ENCODE measurements around the gene IGFLR1.

The IGFLR1 gene

GRCh38 chr19:35786299-35787160 lies 44.3 kb upstream of the IGFLR1 start:
- Histone ChIP-seq H3K4me2 (no peak overlapping the region), H3K4me1 (peaks cover 39% of the 10 kb centered on the region), H3K9me3 (no peaks in the 10 kb centered on the region), H3K27ac (0 out of 2 replicates have a peak overlapping the region, but pooled peaks have one; percentile 18), H3K27me3 (no peaks in the 10 kb centered on the region), H3K9ac (no peak overlapping the region), H3K36me3 (peaks cover 69% of the 10 kb centered on the region), H3K4me3 (no peak overlapping the region), H4K20me1 (peaks cover 11% of the 10 kb centered on the region; the same call in 1 of the 2 replicates)
- TF ChIP-seq Cebpa-rat (IDR thresholded peaks at IDR 0.05): no peak

- Histone ChIP-seq H3K4me3 (no peak overlapping the region), H3K9me3 (no peaks in the 10 kb centered on the region), H3K27ac (no peak overlapping the region), H3K27me3 (no peaks in the 10 kb centered on the region), H3K9ac (no peak overlapping the region), H3K36me3 (peaks cover 79% of the 10 kb centered on the region), H3K4me2 (no peak overlapping the region), H4K20me1 (peaks cover 13% of the 10 kb centered on the region; the same call in 1 of the 2 replicates), H3K4me1 (peaks cover 27% of the 10 kb centered on the region)
- no peak for TF ChIP-seq Cebpa-rat (IDR thresholded peaks at IDR 0.05)
Measured at GRCh38 chr19:35785339-35785627, 43.0 kb upstream of the IGFLR1 start.

GRCh38 chr19:35784503-35785338 lies 42.5 kb upstream of the IGFLR1 start:
- Histone ChIP-seq H3K4me3 (no peak overlapping the region), H3K9me3 (no peaks in the 10 kb centered on the region), H3K27ac (no peak overlapping the region), H3K27me3 (no peaks in the 10 kb centered on the region), H3K9ac (no peak overlapping the region), H3K4me1 (peaks cover 24% of the 10 kb centered on the region), H3K36me3 (peaks cover 85% of the 10 kb centered on the region), H3K4me2 (no peak overlapping the region), H4K20me1 (peaks cover 13% of the 10 kb centered on the region; the same call in 1 of the 2 replicates)
- no peak for TF ChIP-seq Cebpa-rat (IDR thresholded peaks at IDR 0.05)

- no peak overlapping the region for H3K27ac ChIP-seq
- H3K9ac ChIP-seq: peak overlapping the region; percentile 48; the same call in 1 of the 2 replicates
- H3K4me1 ChIP-seq: peaks cover 22% of the 10 kb centered on the region
- no peak for TF ChIP-seq Cebpa-rat (IDR thresholded peaks at IDR 0.05)
- no peaks in the 10 kb centered on the region for H3K9me3 ChIP-seq
- H3K4me2 ChIP-seq: peak overlapping the region; percentile 59
- H3K36me3 ChIP-seq: peaks cover 89% of the 10 kb centered on the region
- H3K27me3 ChIP-seq: no peaks in the 10 kb centered on the region
- H3K4me3 ChIP-seq: no peak overlapping the region
- peaks cover 11% of the 10 kb centered on the region; the same call in 1 of the 2 replicates for H4K20me1 ChIP-seq
Measured at GRCh38 chr19:35783469-35784434, 41.5 kb upstream of the IGFLR1 start.

- peak overlapping the region; percentile 48 for H3K9ac ChIP-seq
- H3K27me3 ChIP-seq: no peaks in the 10 kb centered on the region
- peak overlapping the region; percentile 59 for H3K4me2 ChIP-seq
- H3K27ac ChIP-seq: peak overlapping the region; percentile 44
- TF ChIP-seq Cebpa-rat (IDR thresholded peaks at IDR 0.05): no peak
- peaks cover 91% of the 10 kb centered on the region for H3K36me3 ChIP-seq
- H4K20me1 ChIP-seq: peaks cover 19% of the 10 kb centered on the region; the same call in 1 of the 2 replicates
- H3K4me3 ChIP-seq: no peak overlapping the region
- no peaks in the 10 kb centered on the region for H3K9me3 ChIP-seq
- H3K4me1 ChIP-seq: peaks cover 25% of the 10 kb centered on the region
Measured at GRCh38 chr19:35782589-35782988, 40.3 kb upstream of the IGFLR1 start.

GRCh38 chr19:35781650-35782049 lies 39.4 kb upstream of the IGFLR1 start:
- Histone ChIP-seq H3K9me3 (no peaks in the 10 kb centered on the region), H3K36me3 (peaks cover 84% of the 10 kb centered on the region), H3K4me3 (no peak overlapping the region), H4K20me1 (peaks cover 29% of the 10 kb centered on the region), H3K9ac (no peak overlapping the region), H3K27me3 (no peaks in the 10 kb centered on the region), H3K4me1 (peaks cover 34% of the 10 kb centered on the region), H3K4me2 (no peak overlapping the region), H3K27ac (no peak overlapping the region)
- TF ChIP-seq Cebpa-rat (IDR thresholded peaks at IDR 0.05): no peak

GRCh38 chr19:35780717-35781116 lies 38.5 kb upstream of the IGFLR1 start:
- Histone ChIP-seq H3K4me1 (peaks cover 41% of the 10 kb centered on the region), H3K27me3 (no peaks in the 10 kb centered on the region), H3K27ac (no peak overlapping the region), H3K4me2 (no peak overlapping the region), H3K36me3 (peaks cover 76% of the 10 kb centered on the region), H3K4me3 (no peak overlapping the region), H3K9me3 (no peaks in the 10 kb centered on the region), H3K9ac (no peak overlapping the region), H4K20me1 (peaks cover 34% of the 10 kb centered on the region)
- TF ChIP-seq Cebpa-rat (IDR thresholded peaks at IDR 0.05): no peak

GRCh38 chr19:35780058-35780457 lies 37.8 kb upstream of the IGFLR1 start:
- Histone ChIP-seq H3K9ac (no peak overlapping the region), H4K20me1 (peaks cover 34% of the 10 kb centered on the region), H3K4me3 (no peak overlapping the region), H3K4me1 (peaks cover 41% of the 10 kb centered on the region), H3K4me2 (no peak overlapping the region), H3K27ac (no peak overlapping the region), H3K27me3 (no peaks in the 10 kb centered on the region), H3K9me3 (no peaks in the 10 kb centered on the region), H3K36me3 (peaks cover 69% of the 10 kb centered on the region)
- no peak for TF ChIP-seq Cebpa-rat (IDR thresholded peaks at IDR 0.05)

- H3K36me3 ChIP-seq: peaks cover 64% of the 10 kb centered on the region
Measured at GRCh38 chr19:35779033-35779432, 36.8 kb upstream of the IGFLR1 start.

More at GRCh38 chr19:35779033-35779432, 36.8 kb upstream of the IGFLR1 start:
- Histone ChIP-seq H3K27me3 (no peaks in the 10 kb centered on the region), H3K4me2 (no peak overlapping the region), H3K9ac (no peak overlapping the region), H3K4me1 (peaks cover 48% of the 10 kb centered on the region), H3K27ac (no peak overlapping the region), H3K9me3 (no peaks in the 10 kb centered on the region), H4K20me1 (peaks cover 34% of the 10 kb centered on the region), H3K4me3 (no peak overlapping the region)
- no peak for TF ChIP-seq Cebpa-rat (IDR thresholded peaks at IDR 0.05)
